HG03025 (cell line): Measurements from ENCODE around the gene CPVL.
"Not testable (repeated sequence)": the region's sequence is repeated elsewhere in the genome, so short reads cannot be mapped to it uniquely, and the experiment has no call there.

Experiments
- ATAC-seq: cut with Tn5 transposase; IDR thresholded peaks from one replicate; pipeline ENCODE4 v1.9.1; 2021; ENCODE audit warnings: mild to moderate bottlenecking, moderate library complexity; ENCODE audit not compliant: unreplicated experiment, low FRiP score

Gene CPVL

DNA sequence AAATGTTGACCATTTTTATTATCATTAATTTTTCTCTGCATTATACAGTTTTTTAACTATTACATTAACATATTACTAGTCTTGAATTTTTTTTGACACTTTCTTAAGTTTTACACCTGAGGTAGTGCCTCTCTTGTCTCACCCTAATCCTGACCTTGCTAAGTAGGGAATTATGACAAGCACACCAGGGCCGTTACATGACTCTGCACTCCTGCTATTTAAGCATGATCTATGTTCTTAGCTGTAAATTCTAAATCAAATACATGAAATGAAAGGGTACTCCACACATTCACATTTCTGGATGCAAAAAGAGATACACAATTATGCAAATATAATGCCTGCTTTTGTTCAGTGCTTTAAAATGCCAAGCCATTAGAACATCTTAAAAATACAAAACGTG lies 23.6 kb downstream of the CPVL start:
- no peak for ATAC-seq

DNA sequence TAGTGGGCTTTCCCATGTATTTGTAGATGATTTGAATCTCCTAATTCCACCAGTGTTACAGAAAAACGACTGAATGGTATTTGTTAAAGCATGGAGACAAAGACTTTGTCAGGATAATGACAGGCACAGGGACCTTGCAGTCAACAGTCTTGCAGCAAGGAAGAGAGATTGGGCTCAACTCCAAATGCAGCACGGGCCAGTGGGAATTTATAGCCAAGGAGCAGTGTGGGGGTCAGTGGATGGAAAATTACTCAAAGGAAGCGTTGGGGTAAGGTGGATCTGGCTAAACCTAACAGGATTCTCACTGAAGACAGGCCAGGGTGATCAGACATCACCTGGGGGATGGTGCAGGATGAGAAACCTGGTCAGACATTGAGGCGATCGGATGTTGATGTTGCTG lies 24.3 kb downstream of the CPVL start:
- no peak for ATAC-seq

DNA sequence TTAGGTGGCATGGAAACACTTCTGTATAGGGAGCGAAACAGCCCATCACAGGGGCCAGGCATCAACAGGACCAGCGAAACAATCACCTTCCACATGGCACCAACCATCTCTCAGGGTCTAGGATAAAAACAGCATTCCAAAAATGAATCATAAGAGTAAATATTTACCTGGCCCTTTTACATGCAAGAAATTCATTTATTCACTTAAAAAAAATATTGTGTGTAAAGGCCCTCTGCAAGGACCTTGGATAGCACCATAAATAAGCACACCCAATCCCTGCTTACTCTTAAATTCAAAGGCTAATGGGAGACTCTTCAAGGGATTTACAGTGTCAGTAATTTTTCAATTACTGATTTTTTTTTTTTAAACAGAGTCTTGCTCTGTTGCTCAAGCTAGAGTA lies 25.4 kb downstream of the CPVL start:
- ATAC-seq = no peak

DNA sequence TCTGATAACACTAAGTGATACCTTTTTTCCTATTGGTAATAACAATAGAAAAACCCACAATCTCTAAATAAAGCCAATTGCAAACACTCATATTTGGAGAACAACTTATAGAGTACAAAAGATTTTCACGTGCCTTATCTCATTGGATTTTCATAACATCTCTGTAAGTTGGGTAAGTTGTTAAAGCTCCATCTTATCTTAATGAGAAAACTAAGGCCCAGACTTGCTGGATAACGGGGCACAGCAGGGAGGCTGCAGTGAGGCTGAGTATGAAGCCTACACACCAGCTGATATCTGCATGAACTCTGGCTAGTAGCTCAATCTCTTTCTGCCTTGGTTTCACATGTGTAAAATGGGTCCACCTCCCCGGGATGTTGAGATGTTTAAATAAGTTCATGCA lies 26.8 kb downstream of the CPVL start:
- ATAC-seq = no peak

DNA sequence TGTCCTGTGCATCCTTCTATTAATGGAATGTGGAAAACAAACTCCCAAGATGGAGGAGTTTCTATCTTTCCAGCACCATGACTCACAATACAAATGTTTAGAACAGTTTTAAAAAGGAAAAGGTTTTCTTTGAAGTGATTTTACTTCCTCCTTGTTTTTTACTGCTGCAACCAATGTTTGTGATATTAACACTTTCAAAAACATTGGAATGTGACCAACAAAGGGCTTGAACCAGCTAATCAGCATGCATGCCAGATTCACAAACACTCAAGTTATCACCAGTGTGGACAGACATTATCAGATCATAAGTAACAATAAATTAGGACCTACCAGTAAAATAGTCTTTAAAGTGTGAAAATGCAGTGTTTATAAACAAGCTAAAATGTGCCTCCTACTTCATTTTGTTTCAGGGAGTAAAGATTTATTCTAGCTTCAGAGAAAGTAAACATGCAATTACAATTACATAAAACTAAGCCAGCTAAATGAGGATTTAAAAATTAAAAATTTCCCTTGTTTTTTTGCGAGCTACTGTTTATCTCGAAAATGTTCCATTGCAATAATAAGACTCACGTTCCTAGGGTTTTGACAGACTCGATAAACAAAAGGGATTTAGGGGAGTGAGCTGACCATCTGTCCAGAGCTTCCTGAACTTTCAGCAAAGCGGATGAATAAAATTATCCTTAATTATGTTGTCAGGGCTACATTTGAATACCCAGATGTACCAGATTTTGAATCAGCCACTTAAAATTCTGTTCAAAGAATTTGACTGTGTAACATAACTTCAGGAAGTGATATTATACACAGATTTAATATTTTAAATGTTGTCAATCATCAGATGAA lies 29.8 kb downstream of the CPVL start:
- ATAC-seq = no peak

DNA sequence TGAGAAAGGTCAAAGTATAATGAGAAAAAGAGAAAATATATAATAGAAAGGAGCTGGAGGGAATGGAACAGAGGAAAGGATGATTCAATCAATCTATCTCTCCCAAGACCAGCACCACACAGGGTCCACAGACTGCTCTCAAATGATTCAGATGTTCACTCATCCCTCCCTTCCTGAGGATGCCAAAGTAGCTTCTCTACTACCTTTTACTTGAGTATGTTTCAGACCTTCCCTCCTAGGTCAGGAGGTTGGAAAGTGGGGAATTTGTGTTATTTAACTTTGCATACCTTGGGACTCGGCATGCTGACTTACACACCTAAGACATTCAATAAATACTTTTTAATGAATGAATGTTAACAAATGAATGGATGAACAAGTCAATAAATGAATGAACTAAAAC lies 30.6 kb downstream of the CPVL start:
- no peak for ATAC-seq

DNA sequence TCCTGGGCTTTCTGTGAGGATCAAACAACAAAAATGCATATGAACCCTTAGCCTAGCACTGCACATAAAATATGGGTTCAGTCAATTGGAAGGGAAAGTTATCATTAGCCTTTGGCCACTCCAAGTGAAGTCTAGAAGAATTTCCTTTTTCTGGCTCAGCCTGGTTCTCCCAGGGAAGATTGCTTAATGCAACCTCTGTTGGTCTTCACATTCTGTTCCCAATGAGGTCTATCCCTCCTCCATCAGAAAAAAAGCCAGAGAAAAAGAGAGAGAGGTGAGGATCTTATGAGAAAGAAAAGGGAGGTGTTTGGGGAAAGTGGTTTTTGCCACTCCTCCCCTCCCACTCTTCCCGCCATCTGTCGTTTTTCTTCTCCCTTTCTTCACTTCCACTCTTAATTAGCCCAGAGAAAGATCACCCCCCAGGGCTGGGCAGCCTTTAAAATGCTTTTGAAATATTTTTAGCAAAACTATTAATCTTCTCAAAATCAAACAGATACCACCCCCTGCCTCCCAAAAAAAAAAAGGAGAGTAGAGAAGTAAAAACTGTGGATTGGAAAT lies 31.1 kb downstream of the CPVL start:
- no peak for ATAC-seq

DNA sequence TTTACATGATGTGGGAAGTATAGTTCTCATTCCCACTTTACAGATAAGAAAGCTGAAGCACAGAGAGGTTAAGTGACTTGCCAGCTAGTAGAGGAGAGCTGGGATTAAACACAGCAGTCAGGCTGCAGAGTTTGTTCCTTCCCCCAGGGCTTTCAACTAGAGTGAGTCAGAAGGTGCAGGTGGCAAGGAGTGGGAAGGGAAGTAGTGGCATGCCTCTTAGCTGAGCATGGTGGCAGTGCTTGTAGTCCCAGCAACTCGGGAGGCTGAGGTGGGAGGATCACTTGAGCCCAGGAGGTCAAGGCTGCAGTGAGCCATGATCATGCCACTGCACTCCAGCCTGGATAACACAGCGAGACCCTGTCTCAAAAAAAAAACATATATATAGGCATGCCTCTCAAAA lies 32.1 kb downstream of the CPVL start:
- not testable (repeated sequence) for ATAC-seq

DNA sequence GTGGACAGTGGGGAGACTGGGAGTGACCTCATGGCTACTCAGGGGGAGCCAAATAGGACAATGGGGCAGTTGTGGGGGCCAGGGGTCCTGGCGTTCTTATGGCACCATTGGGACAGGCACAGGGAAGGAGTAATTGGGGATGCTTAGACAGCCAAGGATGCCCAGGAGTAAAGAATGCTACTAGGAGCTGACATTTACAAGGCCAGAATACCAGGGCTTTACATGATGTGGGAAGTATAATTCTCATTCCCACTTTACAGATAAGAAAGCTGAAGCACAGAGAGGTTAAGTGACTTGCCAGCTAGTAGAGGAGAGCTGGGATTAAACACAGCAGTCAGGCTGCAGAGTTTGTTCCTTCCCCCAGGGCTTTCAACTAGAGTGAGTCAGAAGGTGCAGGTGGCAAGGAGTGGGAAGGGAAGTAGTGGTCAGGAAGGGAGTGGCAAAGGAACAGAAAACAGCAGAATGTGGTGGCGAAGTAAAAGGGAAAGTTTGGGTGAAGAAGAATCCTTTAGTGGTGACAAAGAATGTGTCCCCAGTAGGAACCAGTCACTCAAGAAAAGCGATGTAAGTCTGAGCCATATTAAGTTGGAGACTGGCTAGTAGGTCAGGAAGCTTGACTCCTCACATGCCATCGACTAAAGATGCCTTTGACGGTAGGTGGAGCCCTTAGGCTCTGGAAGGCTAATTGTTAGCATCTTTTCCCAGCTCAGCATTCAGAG lies 32.8 kb downstream of the CPVL start:
- ATAC-seq = no peak

DNA sequence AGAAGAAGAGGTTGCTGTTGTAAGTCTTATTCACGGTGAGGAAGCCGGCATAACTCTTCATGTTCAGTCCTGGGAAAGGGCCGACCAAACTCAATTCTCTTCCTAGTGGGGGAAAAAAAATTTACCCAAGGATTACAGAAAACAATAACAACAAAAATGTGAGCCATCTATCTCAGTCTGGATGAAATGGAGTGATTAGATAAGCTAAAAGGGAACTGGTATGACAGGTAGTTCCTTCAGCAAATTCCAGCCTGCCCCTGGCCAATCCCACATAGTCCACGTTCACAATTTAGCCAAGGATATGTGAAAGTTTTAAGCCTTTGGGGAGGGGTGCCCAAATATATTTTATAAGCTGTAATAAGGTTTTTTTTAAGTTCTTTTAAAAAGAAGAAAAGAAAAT lies 33.6 kb downstream of the CPVL start:
- ATAC-seq = no peak

DNA sequence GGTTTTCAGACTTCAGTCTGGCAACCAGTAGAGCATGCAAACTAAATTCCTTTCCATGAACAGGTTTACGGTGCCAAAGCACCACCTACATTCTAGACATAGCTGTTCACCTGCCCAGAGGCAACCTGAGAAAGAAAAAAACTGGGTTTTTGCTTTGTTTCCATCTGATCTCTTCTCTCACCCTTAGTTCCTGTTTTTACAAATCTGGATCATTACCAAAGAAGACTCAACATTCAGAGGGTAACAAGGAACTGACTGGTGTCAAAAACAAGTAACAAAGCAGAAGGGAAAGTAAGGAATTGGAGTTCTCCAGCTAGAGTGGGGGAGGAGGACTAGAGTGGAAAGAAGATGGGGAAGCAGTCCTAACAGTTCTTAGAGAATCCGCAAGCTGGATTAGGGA lies 36.4 kb downstream of the CPVL start:
- ATAC-seq = no peak

DNA sequence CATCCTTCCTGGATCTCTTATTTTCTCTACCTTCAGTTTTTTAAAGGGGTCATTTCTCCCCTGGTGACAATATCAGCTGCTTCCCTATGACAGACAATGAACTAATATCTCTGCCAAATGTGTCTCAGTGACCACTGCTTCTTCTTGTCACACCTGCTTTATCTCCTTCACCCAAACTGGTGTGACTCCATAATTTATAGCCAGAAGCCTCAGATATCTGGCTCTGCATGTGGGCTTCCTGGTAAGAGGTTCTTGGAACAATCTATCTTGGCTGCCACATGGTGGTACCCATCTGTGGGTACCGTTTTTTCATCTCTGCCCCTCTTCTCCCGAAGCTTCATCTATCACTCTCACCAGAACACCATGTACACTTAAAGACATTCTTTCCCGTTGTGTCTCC lies 37.0 kb downstream of the CPVL start:
- no peak for ATAC-seq

DNA sequence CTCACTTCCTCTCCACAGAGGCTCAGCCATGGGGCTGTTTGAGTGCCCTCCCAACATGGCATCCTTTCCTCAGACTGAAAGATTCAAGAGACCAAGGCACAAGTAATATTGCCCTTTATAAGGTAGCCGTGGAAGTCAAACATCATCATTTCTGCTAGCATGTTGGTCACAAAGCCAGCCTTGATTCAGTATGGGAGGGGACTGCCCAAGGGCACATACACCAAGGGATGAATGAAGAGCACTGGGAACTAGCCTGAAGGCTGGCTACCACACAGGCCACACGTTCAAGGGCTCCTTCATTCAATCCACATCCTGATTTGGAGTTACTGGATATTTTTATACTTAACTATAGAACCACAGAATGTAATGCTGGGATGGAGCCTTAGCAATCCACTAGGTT lies 39.3 kb downstream of the CPVL start:
- no peak for ATAC-seq

DNA sequence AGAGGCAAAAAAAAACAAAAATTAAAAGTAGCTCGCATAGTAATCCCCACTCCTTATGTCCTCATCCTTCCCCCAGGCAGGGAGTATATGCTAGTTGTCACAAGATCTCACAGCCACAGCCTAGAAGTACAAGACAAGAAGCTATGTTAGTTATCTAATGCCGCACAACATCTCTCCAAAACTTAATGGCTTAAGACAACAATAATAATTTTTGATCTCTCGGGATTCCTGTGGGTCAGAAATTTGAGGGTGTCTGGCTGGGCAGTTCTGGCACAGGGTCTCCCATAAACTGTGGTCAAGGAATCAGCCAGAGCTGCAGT lies 39.7 kb downstream of the CPVL start:
- no peak for ATAC-seq

DNA sequence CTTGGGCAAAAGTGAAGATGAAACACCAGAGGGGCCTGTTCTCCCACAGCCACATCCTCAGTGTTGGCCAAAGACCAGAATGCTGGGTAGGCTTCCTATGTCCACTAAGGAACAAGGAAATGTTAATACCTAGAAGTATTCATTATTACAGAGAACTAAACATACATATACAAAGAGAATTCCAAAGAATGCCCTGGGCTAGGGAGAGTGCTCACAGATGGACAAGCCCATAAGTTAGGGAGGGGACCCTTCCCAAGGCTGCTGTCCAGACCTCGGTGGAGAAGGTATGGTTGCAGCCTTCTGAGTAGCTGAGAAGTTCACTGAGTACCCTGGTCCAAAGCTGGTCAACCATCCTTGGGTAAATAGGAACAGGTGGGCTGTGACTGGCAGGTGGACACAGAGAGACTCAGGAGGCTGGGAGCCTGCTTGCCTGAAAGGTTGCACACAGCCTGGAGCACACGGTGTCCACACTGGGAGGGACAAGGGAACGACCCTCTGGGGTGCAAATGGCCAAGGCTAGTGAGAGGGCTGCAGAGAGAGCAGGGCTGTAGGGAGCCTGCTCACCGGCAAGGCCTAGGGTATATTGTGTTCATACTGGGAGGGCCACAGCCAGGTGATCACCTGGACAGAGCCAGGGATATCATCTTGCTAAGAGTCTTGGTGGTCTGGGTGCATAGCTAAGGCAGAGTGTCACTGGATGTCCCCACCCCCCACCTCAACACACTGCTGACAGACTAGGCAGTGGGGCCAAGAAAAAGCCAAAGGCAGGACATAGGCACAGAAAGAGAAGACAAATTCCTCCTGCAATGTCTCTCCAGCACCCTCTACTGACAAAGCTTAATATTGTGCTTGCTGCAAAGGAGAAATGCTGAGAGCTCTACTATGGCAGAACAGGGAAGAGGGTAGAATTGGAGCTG lies 40.3 kb downstream of the CPVL start:
- ATAC-seq = no peak

DNA sequence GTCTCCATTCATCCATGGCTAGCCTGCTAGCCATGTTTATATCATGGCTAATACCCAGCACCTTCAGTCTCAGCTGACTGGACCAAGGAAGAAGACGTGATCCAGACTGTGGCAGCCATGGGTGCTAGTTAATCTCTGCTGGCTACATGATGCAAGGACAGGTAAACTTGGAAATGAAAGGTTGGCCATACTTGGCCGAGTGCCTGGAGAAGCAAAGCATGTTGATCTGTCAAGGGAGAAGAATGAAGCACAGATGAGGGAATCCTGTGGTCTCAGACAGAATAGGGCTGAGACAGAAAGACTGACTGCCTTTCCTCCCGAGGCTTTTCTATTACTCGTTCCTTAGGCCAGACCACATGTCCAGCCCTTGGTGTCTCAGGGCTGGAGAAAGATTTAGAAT lies 41.1 kb downstream of the CPVL start:
- ATAC-seq = no peak

DNA sequence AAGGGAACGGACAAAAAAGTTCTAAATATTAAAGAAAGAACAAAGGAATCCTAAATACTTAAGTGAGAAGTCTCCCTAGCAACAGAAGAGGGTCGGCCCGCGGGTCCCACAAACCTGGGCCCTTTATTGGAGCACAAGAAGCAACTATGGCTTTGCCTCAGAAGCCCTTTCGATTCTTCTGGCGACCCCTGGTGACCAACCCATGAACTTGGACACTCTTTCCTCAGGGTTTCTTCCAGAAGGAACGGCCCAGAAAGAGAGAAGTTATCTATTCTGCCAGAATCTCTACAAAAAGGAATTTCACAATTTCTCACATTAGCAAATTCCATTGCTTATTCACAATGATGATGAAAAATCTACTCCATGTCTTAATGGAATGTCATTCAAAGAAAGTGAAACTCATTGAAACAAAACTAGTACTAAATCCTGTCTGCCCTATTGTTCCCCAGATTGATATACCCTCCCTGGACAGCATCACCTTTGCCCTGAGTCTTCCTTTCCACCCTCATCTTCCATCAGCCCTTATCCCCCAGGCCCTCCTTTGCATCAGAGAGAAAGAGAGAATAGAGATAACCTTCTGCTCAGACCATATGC lies 43.7 kb downstream of the CPVL start:
- no peak for ATAC-seq

DNA sequence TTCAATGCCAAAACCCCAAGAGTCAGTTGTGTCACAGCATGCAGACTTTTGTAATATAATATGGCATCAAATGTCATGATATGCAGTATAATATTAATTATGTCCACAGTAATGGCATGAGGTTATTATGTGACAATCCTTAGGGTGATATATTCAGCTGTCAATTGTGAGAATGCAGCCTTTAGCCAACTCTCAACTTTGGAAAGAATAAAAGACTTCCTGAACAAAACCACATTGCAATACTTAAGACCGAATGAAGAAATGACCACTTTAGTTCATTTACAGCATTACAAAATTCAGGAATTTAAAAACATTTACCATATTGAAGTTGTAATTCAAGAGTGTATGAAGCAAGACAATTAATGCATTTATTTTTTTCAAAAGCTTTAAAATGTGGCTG lies 45.4 kb downstream of the CPVL start:
- no peak for ATAC-seq

DNA sequence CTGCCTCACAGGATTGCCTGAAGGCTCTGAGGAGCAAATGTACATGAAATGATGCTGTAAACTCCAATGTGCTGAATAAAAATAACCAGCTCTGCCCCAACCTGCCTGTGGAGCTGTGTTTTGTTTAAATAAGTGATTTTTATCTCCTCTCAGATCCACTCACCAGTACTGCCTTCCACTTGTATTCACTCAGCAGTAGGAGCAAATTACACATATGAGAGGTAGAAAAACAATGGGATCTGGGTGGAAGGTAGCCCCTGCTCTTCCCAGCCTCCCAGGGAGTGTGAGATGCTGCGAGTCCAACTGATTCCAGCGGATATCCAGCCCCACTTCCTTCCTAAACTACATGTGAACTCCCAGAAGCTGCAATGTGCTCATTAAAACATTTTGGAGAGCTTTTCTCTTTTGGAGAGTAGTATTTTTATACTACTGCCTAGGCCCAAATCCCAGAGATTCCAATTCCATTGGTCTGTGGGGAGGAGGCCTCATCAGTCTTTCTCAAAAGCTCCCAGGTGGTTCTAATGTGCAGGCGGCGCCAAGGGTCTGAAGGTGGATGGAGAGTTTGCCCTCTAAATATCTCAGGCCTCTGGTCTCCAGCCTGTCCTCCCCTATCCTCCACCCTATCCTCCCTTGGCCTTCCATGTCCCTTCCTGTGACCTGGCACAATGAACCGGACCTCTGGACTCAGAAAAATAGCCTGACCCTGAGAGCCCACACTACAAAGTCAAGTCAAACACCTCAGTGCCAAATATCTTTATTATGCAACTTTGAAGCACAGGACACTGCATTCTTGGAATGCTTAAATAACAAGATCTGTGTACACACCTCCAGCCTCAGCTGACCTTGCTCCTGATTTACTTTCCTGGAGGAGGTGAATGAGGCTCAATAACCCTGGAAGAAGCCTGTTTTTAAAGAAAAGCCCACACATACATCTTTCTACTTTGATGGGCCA lies 46.2 kb downstream of the CPVL start:
- ATAC-seq = no peak

DNA sequence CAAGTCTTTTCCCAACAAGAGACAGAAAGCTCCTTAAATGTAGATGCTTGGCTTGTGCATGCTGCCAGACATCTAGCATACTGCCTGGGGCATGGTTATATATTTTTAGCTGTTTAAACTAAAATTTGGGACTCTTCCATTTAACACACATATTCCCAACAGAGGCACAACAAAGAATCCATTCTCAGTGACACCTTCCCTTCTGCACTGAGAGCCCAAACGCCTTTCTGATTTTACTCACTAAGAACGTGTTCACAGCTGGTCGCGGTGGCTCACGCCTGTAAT lies 49.9 kb downstream of the CPVL start:
- no peak for ATAC-seq
